ENCODE data around the gene CDH2.

The CDH2 gene

GRCh38 chr18:28198620-28199019 lies 21.7 kb upstream of the CDH2 start:
- no peak for DNase-seq (ENCODE audit: low read depth)
- no peak for TF ChIP-seq CTCF (IDR thresholded peaks at IDR 0.05; ENCODE audit: control insufficient read depth, extremely low read depth, insufficient read depth)
- H3K4me3 ChIP-seq (ENCODE audit: low read depth, low read length), result no peak overlapping the region

GRCh38 chr18:28193177-28193778 lies 16.3 kb upstream of the CDH2 start:
- peak; percentile 13 for DNase-seq (ENCODE audit: low read depth)
- TF ChIP-seq CTCF (IDR thresholded peaks at IDR 0.05; ENCODE audit: control insufficient read depth, extremely low read depth, insufficient read depth), result no peak
- H3K4me3 ChIP-seq (ENCODE audit: low read depth, low read length), result no peak overlapping the region

GRCh38 chr18:28189400-28190239 lies 12.7 kb upstream of the CDH2 start:
- peak; percentile 48 for DNase-seq (ENCODE audit: low read depth)
- peak; percentile 91 for TF ChIP-seq CTCF (IDR thresholded peaks at IDR 0.05; ENCODE audit: control insufficient read depth, extremely low read depth, insufficient read depth)
- no peak overlapping the region for H3K4me3 ChIP-seq (ENCODE audit: low read depth, low read length)

GRCh38 chr18:28185121-28185520 lies 8.2 kb upstream of the CDH2 start:
- DNase-seq (ENCODE audit: low read depth), result no peak
- no peak overlapping the region for H3K4me3 ChIP-seq (ENCODE audit: low read depth, low read length)
- TF ChIP-seq CTCF (IDR thresholded peaks at IDR 0.05; ENCODE audit: control insufficient read depth, extremely low read depth, insufficient read depth), result no peak

- TF ChIP-seq CTCF (IDR thresholded peaks at IDR 0.05; ENCODE audit: control insufficient read depth, extremely low read depth, insufficient read depth), result no peak
- no peak for DNase-seq (ENCODE audit: low read depth)
- H3K4me3 ChIP-seq (ENCODE audit: low read depth, low read length), result no peak overlapping the region
These were observed 6.6 kb upstream of the CDH2 start for GRCh38 chr18:28183418-28184078.

- H3K4me3 ChIP-seq (ENCODE audit: low read depth, low read length), result no peak overlapping the region
- DNase-seq (ENCODE audit: low read depth), result no peak
- no peak for TF ChIP-seq CTCF (IDR thresholded peaks at IDR 0.05; ENCODE audit: control insufficient read depth, extremely low read depth, insufficient read depth)
These were observed 4.7 kb upstream of the CDH2 start for GRCh38 chr18:28181616-28182015.
